Naive B cell (primary cell): ENCODE results near the gene ZNF284. TPM values are rescaled to one million over a fixed set of nuclear protein-coding genes. Genes with fewer than 3 reads are reported as not detected.
A peak's percentile ranks its signal among the peaks of the same experiment; 100 is the strongest.
"Not testable (repeated sequence)": the region's sequence is repeated elsewhere in the genome, so short reads cannot be mapped to it uniquely, and the experiment has no call there.

Experiments
- ATAC-seq, 2 donors: fragments of 150-1000 bp; cut with Tn5 transposase; 2 replicates each; pipeline ENCODE4 v1.10.0; 2021; ENCODE audit warnings: low read depth in 2 of 2, mild to moderate bottlenecking in 2 of 2, moderate library complexity in 2 of 2
- DNase-seq: peaks from one replicate; pipeline ENCODE4 v3.0.0; 2022
- H3K27ac Mint-ChIP-seq, 6 donors: one replicate each; pipeline ENCODE4 v1.8.0; 2020 to 2022; ENCODE audit warnings: mild to moderate bottlenecking in 6 of 6, mixed read lengths in 6 of 6, moderate library complexity in 5 of 6, inconsistent platforms in 2 of 6
- H3K27me3 Mint-ChIP-seq, 3 donors: one replicate each; pipeline ENCODE4 v1.8.0; 2021 to 2022; ENCODE audit warnings: mixed read lengths in 3 of 3, mild to moderate bottlenecking in 1 of 3
- H3K36me3 Mint-ChIP-seq, 2 donors: one replicate each; pipeline ENCODE4 v1.8.0; 2020 to 2022; ENCODE audit warnings: mixed read lengths in 2 of 2, inconsistent platforms in 1 of 2, mild to moderate bottlenecking in 1 of 2
- H3K4me1 Mint-ChIP-seq, 3 donors: one replicate each; pipeline ENCODE4 v1.8.0; 2020 to 2022; ENCODE audit warnings: mixed read lengths in 3 of 3, inconsistent platforms in 1 of 3, mild to moderate bottlenecking in 1 of 3, moderate library complexity in 1 of 3
- H3K4me3 Mint-ChIP-seq, 8 donors: one replicate each; pipeline ENCODE4 v1.8.0; 2020 to 2022; ENCODE audit warnings: mild to moderate bottlenecking in 8 of 8, mixed read lengths in 8 of 8, moderate library complexity in 8 of 8, inconsistent platforms in 2 of 8
- H3K9me3 Mint-ChIP-seq, 7 donors: one replicate each; pipeline ENCODE4 v1.8.0; 2020 to 2022; ENCODE audit warnings: mixed read lengths in 7 of 7, mild to moderate bottlenecking in 5 of 7, inconsistent platforms in 2 of 7, moderate library complexity in 1 of 7
- polyA plus RNA-seq, 6 donors: library from polyadenylated mRNA; unstranded; fragments of 300-500 nt; fragmentation: Illumina TruSeq; gene quantifications; one replicate each; pipeline ENCODE4 v1.2.3, GENCODE V29; 2021; ENCODE audit warnings: low read depth in 6 of 6

Gene ZNF284
- polyA plus RNA-seq, 6 donors from 2014 or later = 0.09 to 1.2 (median 0.95) TPM

- Mint-ChIP-seq H3K9me3 (peaks cover 7 to 29% (median 24%) of the 10 kb centered on the region in 7 donors), H3K27me3 (no peaks in the 10 kb centered on the region), H3K4me1 (peaks cover 14 to 34% (median 27%) of the 10 kb centered on the region in 3 donors), H3K27ac (peak overlapping the region in 5 of 6 donors; percentile 64 to 96 (median 91)), H3K36me3 (peaks cover 8 to 13% of the 10 kb centered on the region in 2 donors), H3K4me3 (peak overlapping the region; percentile 98 to 100 (median 99))
- DNase-seq (no peak), ATAC-seq (peak; percentile 25 to 28)
Measured at GRCh38 chr19:44113784-44114390, 41.9 kb downstream of the ZNF284 start.

GRCh38 chr19:44121162-44121561, 49.2 kb downstream of the ZNF284 start:
- DNase-seq, H3K4me3 Mint-ChIP-seq, H3K27me3 Mint-ChIP-seq, ATAC-seq, H3K27ac Mint-ChIP-seq: not testable (repeated sequence)
- Mint-ChIP-seq H3K4me1 (peaks cover 0 to 24% (median 10%) of the 10 kb centered on the region in 3 donors), H3K9me3 (peaks cover 16 to 47% (median 36%) of the 10 kb centered on the region in 7 donors), H3K36me3 (peaks cover 78% of the 10 kb centered on the region in 2 donors)

GRCh38 chr19:44131955-44132354, 60.0 kb downstream of the ZNF284 start:
- Mint-ChIP-seq H3K36me3 (peaks cover 15 to 24% of the 10 kb centered on the region in 2 donors), H3K9me3 (peaks cover 5 to 32% (median 10%) of the 10 kb centered on the region in 7 donors), H3K4me3 (no peak overlapping the region), H3K27ac (no peak overlapping the region), H3K4me1 (no peaks in the 10 kb centered on the region), H3K27me3 (peaks cover 0 to 8% (median 7%) of the 10 kb centered on the region in 3 donors)
- DNase-seq (no peak), ATAC-seq (no peak)

Other genes starting within 250 kb of the ZNF284 start
- 1 to 10 TPM in 5 of 6 donors, not detected in 1; 2.0 to 6.4 (median 5.5) TPM for gene ZNF283, start 244.8 kb upstream of the ZNF284 start, polyA plus RNA-seq
- 10 to 100 TPM in 1 of 6 donors, 1 to 10 TPM in 5; 3.1 to 11.3 (median 6.6) TPM for gene ZNF404, start 188.2 kb upstream of the ZNF284 start, polyA plus RNA-seq
- 10 to 100 TPM in 5 of 6 donors, 1 to 10 TPM in 1; 5.2 to 26.1 (median 15.1) TPM for gene ZNF45, start 136.9 kb upstream of the ZNF284 start, polyA plus RNA-seq
- 1 to 10 TPM in 2 of 6 donors, under 1 TPM in 3, not detected in 1; 0.41 to 4.6 (median 0.97) TPM for gene ZNF221, start 120.9 kb upstream of the ZNF284 start, polyA plus RNA-seq
- gene ZNF155, start 88.0 kb upstream of the ZNF284 start, polyA plus RNA-seq = 1 to 10 TPM in 5 of 6 donors, not detected in 1; 1.9 to 4.4 (median 3.2) TPM
- 1 to 10 TPM; 1.9 to 8.8 (median 3.9) TPM for gene ZNF230, start 69.2 kb upstream of the ZNF284 start, polyA plus RNA-seq
- gene ZNF222, start 46.8 kb upstream of the ZNF284 start, polyA plus RNA-seq = 1 to 10 TPM; 3.6 to 5.3 (median 4.6) TPM
- 1 to 10 TPM in 5 of 6 donors, not detected in 1; 1.9 to 3.3 (median 2.9) TPM for gene ZNF223, start 20.1 kb upstream of the ZNF284 start, polyA plus RNA-seq
- 10 to 100 TPM in 4 of 6 donors, 1 to 10 TPM in 2; 7.5 to 20.7 (median 12.5) TPM for gene ZNF224, start 22.2 kb downstream of the ZNF284 start, polyA plus RNA-seq
- 1 to 10 TPM; 2.2 to 6.4 (median 3.3) TPM for gene ZNF225, start 41.2 kb downstream of the ZNF284 start, polyA plus RNA-seq
- gene ZNF234, start 69.4 kb downstream of the ZNF284 start, polyA plus RNA-seq = 1 to 10 TPM; 1.1 to 8.2 (median 4.9) TPM
- 10 to 100 TPM; 26.0 to 38.5 (median 30.8) TPM for gene ZNF226, start 92.9 kb downstream of the ZNF284 start, polyA plus RNA-seq
- gene ZNF227, start 140.4 kb downstream of the ZNF284 start, polyA plus RNA-seq = 10 to 100 TPM; 13.7 to 27.9 (median 16.2) TPM
- 1 to 10 TPM in 4 of 6 donors, under 1 TPM in 1, not detected in 1; 0.92 to 2.9 (median 2.7) TPM for gene ZNF233, start 187.7 kb downstream of the ZNF284 start, polyA plus RNA-seq
- 1 to 10 TPM in 5 of 6 donors, not detected in 1; 2.5 to 7.3 (median 4.3) TPM for gene ZNF235, start 232.9 kb downstream of the ZNF284 start, polyA plus RNA-seq